CD8-positive, alpha-beta memory T cell (primary cell): ENCODE data around the gene PRODH2. TPM values are rescaled to one million over a fixed set of nuclear protein-coding genes. Genes with fewer than 3 reads are reported as not detected.

ENCODE experiments used
- CTCF ChIA-PET: fragments of 350-600 bp; sonication (Branson Sonifier 250); formaldehyde crosslinking; loops from one replicate; lab custom pipeline; 2021; ENCODE audit warnings: antibody characterized with exemption; lab: Charles Lee
- POLR2A ChIA-PET: fragments of 350-600 bp; sonication (Branson Sonifier 250); formaldehyde crosslinking; loops from one replicate; lab custom pipeline; 2021; ENCODE audit warnings: antibody characterized with exemption; lab: Charles Lee
- DNase-seq, 5 donors: peaks; one replicate each; pipeline versions ENCODE4 v3.0.0 to v3.0.0-alpha.2; 2020 to 2022; ENCODE audit warnings: mixed read lengths in 1 of 5
- H3K27ac ChIP-seq: one replicate; pipeline ENCODE4 v1.7.0; 2013; ENCODE audit warnings: low read depth, mild to moderate bottlenecking, low read length, moderate library complexity
- H3K27me3 ChIP-seq: 2 replicates; pipeline ENCODE4 v1.7.0; 2013; ENCODE audit warnings: low read length, mild to moderate bottlenecking; ENCODE audit not compliant: insufficient read depth, poor library complexity, severe bottlenecking
- H3K36me3 ChIP-seq: 2 replicates; pipeline ENCODE4 v1.7.0; 2013; ENCODE audit warnings: mild to moderate bottlenecking, low read length, moderate library complexity; ENCODE audit not compliant: insufficient read depth
- H3K4me1 ChIP-seq: 2 replicates; pipeline ENCODE4 v1.7.0; 2013; ENCODE audit warnings: mild to moderate bottlenecking, low read length, moderate library complexity; ENCODE audit not compliant: insufficient read depth
- H3K4me3 ChIP-seq: 2 replicates; pipeline ENCODE4 v1.7.0; 2013; ENCODE audit warnings: mild to moderate bottlenecking, low read length
- H3K9me3 ChIP-seq: 2 replicates; pipeline ENCODE4 v1.7.0; 2013; ENCODE audit warnings: mild to moderate bottlenecking, low read length
- H3K27ac Mint-ChIP-seq, 8 donors: one replicate each; pipeline ENCODE4 v1.8.0; 2020 to 2021; ENCODE audit warnings: mixed read lengths in 8 of 8, mild to moderate bottlenecking in 6 of 8, inconsistent platforms in 3 of 8, moderate library complexity in 3 of 8
- H3K27me3 Mint-ChIP-seq, 2 donors: one replicate each; pipeline ENCODE4 v1.8.0; 2020 to 2021; ENCODE audit warnings: mixed read lengths in 2 of 2, mild to moderate bottlenecking in 1 of 2, moderate library complexity in 1 of 2
- H3K36me3 Mint-ChIP-seq, 3 donors: one replicate each; pipeline ENCODE4 v1.8.0; 2020 to 2021; ENCODE audit warnings: mixed read lengths in 3 of 3, inconsistent platforms in 1 of 3, mild to moderate bottlenecking in 1 of 3
- H3K4me1 Mint-ChIP-seq, 3 donors: one replicate each; pipeline ENCODE4 v1.8.0; 2020 to 2021; ENCODE audit warnings: mixed read lengths in 3 of 3, inconsistent platforms in 1 of 3, mild to moderate bottlenecking in 1 of 3
- H3K4me3 Mint-ChIP-seq, 7 donors: one replicate each; pipeline ENCODE4 v1.8.0; 2020 to 2021; ENCODE audit warnings: mixed read lengths in 7 of 7, mild to moderate bottlenecking in 6 of 7, moderate library complexity in 4 of 7, inconsistent platforms in 2 of 7
- H3K9me3 Mint-ChIP-seq, 5 donors: one replicate each; pipeline ENCODE4 v1.8.0; 2020 to 2022; ENCODE audit warnings: mixed read lengths in 5 of 5, mild to moderate bottlenecking in 3 of 5, moderate library complexity in 2 of 5, inconsistent platforms in 1 of 5
- polyA plus RNA-seq: library from polyadenylated mRNA; unstranded; fragments of 300-500 nt; fragmentation: Illumina TruSeq; gene quantifications from one replicate; pipeline ENCODE4 v1.2.3, GENCODE V29; 2021
- total RNA-seq, 2 experiments: library from RNA; stranded (reverse); gene quantifications; one replicate each; pipeline ENCODE4 v1.2.3, GENCODE V29; 2021

The PRODH2 gene
- total and polyA plus RNA-seq, 3 experiments from 2014 or later: not detected

GRCh38 chr19:35784503-35785338 is 27.9 kb downstream of the PRODH2 start:
- Histone ChIP-seq H3K36me3 (no peaks in the 10 kb centered on the region), H3K4me3 (no peak overlapping the region), H3K27me3 (no peaks in the 10 kb centered on the region), H3K27ac (no peak overlapping the region), H3K4me1 (no peaks in the 10 kb centered on the region), H3K9me3 (no peaks in the 10 kb centered on the region)
- Mint-ChIP-seq H3K36me3 (peaks cover 0 to 11% (median 4%) of the 10 kb centered on the region in 3 donors), H3K4me1 (peaks cover 0 to 2% (median 0%) of the 10 kb centered on the region in 3 donors), H3K9me3 (no peaks in the 10 kb centered on the region), H3K27me3 (no peaks in the 10 kb centered on the region), H3K4me3 (no peak overlapping the region), H3K27ac (no peak overlapping the region)
- ChIA-PET POLR2A (no interaction called here), CTCF (no interaction called here)
- DNase-seq: no peak

- H3K4me3 Mint-ChIP-seq: no peak overlapping the region
- Histone ChIP-seq H3K9me3 (no peaks in the 10 kb centered on the region), H3K27ac (no peak overlapping the region), H3K4me1 (no peaks in the 10 kb centered on the region), H3K36me3 (no peaks in the 10 kb centered on the region), H3K27me3 (no peaks in the 10 kb centered on the region), H3K4me3 (no peak overlapping the region)
- no peaks in the 10 kb centered on the region for H3K27me3 Mint-ChIP-seq
- ChIA-PET CTCF (no interaction called here), POLR2A (no interaction called here)
- peak overlapping the region in 3 of 8 donors; percentile 15 to 58 (median 55) for H3K27ac Mint-ChIP-seq
- H3K4me1 Mint-ChIP-seq: peaks cover 0 to 2% (median 0%) of the 10 kb centered on the region in 3 donors
- peaks cover 0 to 16% (median 4%) of the 10 kb centered on the region in 3 donors for H3K36me3 Mint-ChIP-seq
- no peak for DNase-seq
- no peaks in the 10 kb centered on the region for H3K9me3 Mint-ChIP-seq
These were observed 28.9 kb downstream of the PRODH2 start for GRCh38 chr19:35783469-35784434.

GRCh38 chr19:35782589-35782988 is 30.1 kb downstream of the PRODH2 start:
- Histone ChIP-seq H3K4me3 (no peak overlapping the region), H3K9me3 (no peaks in the 10 kb centered on the region), H3K27ac (no peak overlapping the region), H3K36me3 (no peaks in the 10 kb centered on the region), H3K4me1 (no peaks in the 10 kb centered on the region), H3K27me3 (no peaks in the 10 kb centered on the region)
- POLR2A ChIA-PET: no interaction called here
- Mint-ChIP-seq H3K36me3 (peaks cover 0 to 16% (median 4%) of the 10 kb centered on the region in 3 donors), H3K4me1 (peaks cover 0 to 2% (median 0%) of the 10 kb centered on the region in 3 donors), H3K27me3 (no peaks in the 10 kb centered on the region), H3K27ac (no peak overlapping the region), H3K9me3 (no peaks in the 10 kb centered on the region), H3K4me3 (no peak overlapping the region)
- no peak for DNase-seq
- CTCF ChIA-PET: no interaction called here

GRCh38 chr19:35781650-35782049 is 31.0 kb downstream of the PRODH2 start:
- no peak for DNase-seq
- Mint-ChIP-seq H3K36me3 (peaks cover 0 to 16% (median 4%) of the 10 kb centered on the region in 3 donors), H3K27me3 (no peaks in the 10 kb centered on the region), H3K27ac (peak overlapping the region in 4 of 8 donors; percentile 55 to 70 (median 58)), H3K9me3 (no peaks in the 10 kb centered on the region), H3K4me1 (peaks cover 4 to 5% (median 5%) of the 10 kb centered on the region in 3 donors), H3K4me3 (no peak overlapping the region)
- Histone ChIP-seq H3K4me3 (no peak overlapping the region), H3K27me3 (no peaks in the 10 kb centered on the region), H3K9me3 (no peaks in the 10 kb centered on the region), H3K4me1 (peaks cover under 1% of the 10 kb centered on the region), H3K36me3 (no peaks in the 10 kb centered on the region), H3K27ac (no peak overlapping the region)
- CTCF ChIA-PET: no interaction called here
- POLR2A ChIA-PET: no interaction called here

- DNase-seq: no peak
- no peak overlapping the region for H3K27ac Mint-ChIP-seq
- Histone ChIP-seq H3K9me3 (no peaks in the 10 kb centered on the region), H3K27ac (no peak overlapping the region), H3K27me3 (no peaks in the 10 kb centered on the region), H3K4me3 (no peak overlapping the region), H3K36me3 (no peaks in the 10 kb centered on the region), H3K4me1 (peaks cover 9% of the 10 kb centered on the region)
- no peaks in the 10 kb centered on the region for H3K27me3 Mint-ChIP-seq
- no peak overlapping the region for H3K4me3 Mint-ChIP-seq
- H3K36me3 Mint-ChIP-seq: peaks cover 0 to 16% (median 4%) of the 10 kb centered on the region in 3 donors
- ChIA-PET POLR2A (no interaction called here), CTCF (no interaction called here)
- peaks cover 9 to 12% (median 11%) of the 10 kb centered on the region in 3 donors for H3K4me1 Mint-ChIP-seq
- no peaks in the 10 kb centered on the region for H3K9me3 Mint-ChIP-seq
These were observed 31.9 kb downstream of the PRODH2 start for GRCh38 chr19:35780717-35781116.

GRCh38 chr19:35780058-35780457 is 32.6 kb downstream of the PRODH2 start:
- H3K4me3 ChIP-seq: no peak overlapping the region
- peaks cover 9% of the 10 kb centered on the region for H3K4me1 ChIP-seq
- H3K27ac Mint-ChIP-seq: no peak overlapping the region
- H3K9me3 Mint-ChIP-seq: no peaks in the 10 kb centered on the region
- peaks cover 0 to 16% (median 2%) of the 10 kb centered on the region in 3 donors for H3K36me3 Mint-ChIP-seq
- no peaks in the 10 kb centered on the region for H3K36me3 ChIP-seq
- peaks cover 11 to 14% (median 14%) of the 10 kb centered on the region in 3 donors for H3K4me1 Mint-ChIP-seq
- ChIA-PET CTCF (no interaction called here), POLR2A (no interaction called here)
- no peak overlapping the region for H3K27ac ChIP-seq
- H3K27me3 Mint-ChIP-seq: no peaks in the 10 kb centered on the region
- no peak for DNase-seq
- H3K4me3 Mint-ChIP-seq: no peak overlapping the region
- no peaks in the 10 kb centered on the region for H3K9me3 ChIP-seq
- no peaks in the 10 kb centered on the region for H3K27me3 ChIP-seq

GRCh38 chr19:35779033-35779432 is 33.6 kb downstream of the PRODH2 start:
- no peaks in the 10 kb centered on the region for H3K36me3 ChIP-seq
- Mint-ChIP-seq H3K4me1 (peaks cover 20 to 23% (median 22%) of the 10 kb centered on the region in 3 donors), H3K4me3 (peak overlapping the region in 1 of 7 donors; percentile 42), H3K36me3 (peaks cover 0 to 16% (median 2%) of the 10 kb centered on the region in 3 donors), H3K27ac (no peak overlapping the region), H3K9me3 (no peaks in the 10 kb centered on the region), H3K27me3 (no peaks in the 10 kb centered on the region)
- no peaks in the 10 kb centered on the region for H3K9me3 ChIP-seq
- no peak overlapping the region for H3K27ac ChIP-seq
- CTCF ChIA-PET: no interaction called here
- H3K4me1 ChIP-seq: peaks cover 17% of the 10 kb centered on the region
- H3K4me3 ChIP-seq: no peak overlapping the region
- no peaks in the 10 kb centered on the region for H3K27me3 ChIP-seq
- POLR2A ChIA-PET: no interaction called here
- DNase-seq: no peak
